Gastrocnemius medialis (tissue), 4 donors: Measurements from ENCODE around the gene OMP.

Source experiments
- POLR2A ChIP-seq, 2 donors: fragments of 450-650 bp; IDR thresholded peaks; one replicate each; pipeline ENCODE4 v1.6.1; 2017; ENCODE audit warnings: antibody characterized with exemption in 2 of 2, mild to moderate bottlenecking in 2 of 2, moderate library complexity in 2 of 2
- TF ChIP-seq, protein P1 (sequence below), 5 experiments: fragments of 450-650 bp in 3 of 5; fragments of 200-600 bp in 2 of 5; sonication (generic) in 2 of 5; IDR thresholded peaks in 4 of 5; conservative IDR thresholded peaks in 1 of 5; 1 replicate in 4 of 5; 2 replicates in 1 of 5; pipeline ENCODE4 v1.5.1; 2016 to 2019; ENCODE audit warnings: antibody characterized with exemption in 5 of 5, mild to moderate bottlenecking in 3 of 5, moderate library complexity in 3 of 5

DNA sequence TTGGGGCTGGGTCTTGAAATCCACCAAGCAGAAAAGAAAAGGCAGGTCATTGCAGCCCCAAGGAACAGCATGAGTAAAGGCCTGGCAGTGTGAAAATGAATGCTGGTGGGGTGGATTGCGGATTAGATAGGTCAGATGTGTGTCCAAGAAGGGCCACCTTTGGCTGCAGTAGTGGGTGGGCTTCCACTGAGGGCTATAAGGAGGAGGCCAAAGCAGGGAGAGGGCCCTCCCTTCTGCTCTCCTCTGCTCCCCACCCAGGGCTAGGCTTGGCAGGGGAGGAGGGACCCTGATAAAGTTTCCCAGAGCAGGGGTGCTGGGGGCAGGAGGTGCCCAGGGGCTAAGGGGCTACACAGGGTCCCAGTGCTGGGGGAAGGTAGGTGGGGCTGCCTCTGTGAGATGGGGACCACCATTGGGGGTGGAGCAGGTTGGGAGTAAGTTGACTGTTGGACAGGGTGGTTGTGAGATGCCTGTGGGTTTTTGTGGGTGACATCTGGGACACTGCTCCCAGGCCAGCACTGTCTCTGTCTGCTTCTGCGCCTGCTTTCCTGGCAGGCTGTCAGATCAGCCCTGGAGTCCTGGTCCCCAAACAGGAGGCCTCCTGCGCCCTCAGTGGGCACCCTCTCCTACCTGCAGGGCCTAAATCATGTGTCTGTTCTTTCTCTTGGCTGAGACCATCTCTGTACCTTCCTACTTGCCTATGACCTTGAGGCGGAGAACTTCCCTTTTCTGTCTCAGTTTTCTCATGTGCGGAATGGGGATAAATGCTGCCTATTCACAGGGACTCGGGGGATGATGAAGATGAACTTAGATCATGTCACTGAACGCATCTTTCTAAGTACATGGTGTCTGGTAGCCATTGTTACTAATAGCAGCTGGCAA is 33.9 kb upstream of the OMP start:
- TF ChIP-seq, protein P1, sequence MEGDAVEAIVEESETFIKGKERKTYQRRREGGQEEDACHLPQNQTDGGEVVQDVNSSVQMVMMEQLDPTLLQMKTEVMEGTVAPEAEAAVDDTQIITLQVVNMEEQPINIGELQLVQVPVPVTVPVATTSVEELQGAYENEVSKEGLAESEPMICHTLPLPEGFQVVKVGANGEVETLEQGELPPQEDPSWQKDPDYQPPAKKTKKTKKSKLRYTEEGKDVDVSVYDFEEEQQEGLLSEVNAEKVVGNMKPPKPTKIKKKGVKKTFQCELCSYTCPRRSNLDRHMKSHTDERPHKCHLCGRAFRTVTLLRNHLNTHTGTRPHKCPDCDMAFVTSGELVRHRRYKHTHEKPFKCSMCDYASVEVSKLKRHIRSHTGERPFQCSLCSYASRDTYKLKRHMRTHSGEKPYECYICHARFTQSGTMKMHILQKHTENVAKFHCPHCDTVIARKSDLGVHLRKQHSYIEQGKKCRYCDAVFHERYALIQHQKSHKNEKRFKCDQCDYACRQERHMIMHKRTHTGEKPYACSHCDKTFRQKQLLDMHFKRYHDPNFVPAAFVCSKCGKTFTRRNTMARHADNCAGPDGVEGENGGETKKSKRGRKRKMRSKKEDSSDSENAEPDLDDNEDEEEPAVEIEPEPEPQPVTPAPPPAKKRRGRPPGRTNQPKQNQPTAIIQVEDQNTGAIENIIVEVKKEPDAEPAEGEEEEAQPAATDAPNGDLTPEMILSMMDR (IDR thresholded peaks at IDR 0.05 in 4 of 5, conservative IDR thresholded peaks at IDR 0.05 in 1 of 5): no peak
- no peak for TF ChIP-seq POLR2A (IDR thresholded peaks at IDR 0.05)
